Measurements from ENCODE around the gene TAF1A.
"Not testable (repeated sequence)": the region's sequence is repeated elsewhere in the genome, so short reads cannot be mapped to it uniquely, and the experiment has no call there.

Gene TAF1A

DNA sequence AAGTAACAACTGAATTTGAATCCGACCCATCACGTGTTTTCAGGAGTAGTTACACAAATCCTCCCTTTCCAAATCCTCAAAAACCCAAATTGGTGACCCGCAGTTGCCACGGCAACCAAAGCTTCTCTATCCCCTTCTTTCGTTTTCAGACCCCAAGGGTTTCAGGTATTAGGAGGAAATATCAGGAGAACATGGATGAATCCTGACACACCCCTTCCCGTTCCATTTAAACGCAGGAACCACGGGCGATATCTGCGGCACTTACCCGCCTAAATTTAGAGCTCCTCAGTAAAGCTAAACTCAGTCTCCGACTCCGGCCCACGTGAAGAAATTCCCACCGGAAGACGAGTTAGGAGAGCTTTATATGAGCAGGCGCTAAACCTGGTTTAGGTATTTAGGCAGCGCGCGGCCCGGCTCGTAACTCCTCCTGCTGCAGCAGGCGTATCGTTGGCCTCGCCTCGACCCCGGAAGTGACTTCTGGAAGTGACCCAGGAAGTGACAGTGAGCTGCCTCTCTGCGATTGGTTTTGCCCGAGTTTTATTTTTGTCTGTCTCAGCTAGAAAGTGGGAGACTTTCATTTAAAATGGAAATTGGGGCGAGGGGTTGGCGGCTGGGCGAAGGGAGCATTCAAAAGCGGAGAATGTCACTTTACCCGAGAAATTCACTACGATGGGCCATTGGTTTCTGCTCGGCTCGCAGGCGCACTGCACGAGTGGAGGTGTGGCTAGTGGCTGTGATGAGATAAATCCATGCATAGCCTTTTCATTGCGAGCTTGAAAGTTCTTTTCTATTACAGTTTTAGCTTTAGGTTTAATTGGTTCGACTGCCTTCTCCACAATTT is at the start of gene TAF1A:
TAF1A (minus strand) TSS at position 472 of the 841 bp plus-strand sequence.
- peak; percentile 67 for DNase-seq

DNA sequence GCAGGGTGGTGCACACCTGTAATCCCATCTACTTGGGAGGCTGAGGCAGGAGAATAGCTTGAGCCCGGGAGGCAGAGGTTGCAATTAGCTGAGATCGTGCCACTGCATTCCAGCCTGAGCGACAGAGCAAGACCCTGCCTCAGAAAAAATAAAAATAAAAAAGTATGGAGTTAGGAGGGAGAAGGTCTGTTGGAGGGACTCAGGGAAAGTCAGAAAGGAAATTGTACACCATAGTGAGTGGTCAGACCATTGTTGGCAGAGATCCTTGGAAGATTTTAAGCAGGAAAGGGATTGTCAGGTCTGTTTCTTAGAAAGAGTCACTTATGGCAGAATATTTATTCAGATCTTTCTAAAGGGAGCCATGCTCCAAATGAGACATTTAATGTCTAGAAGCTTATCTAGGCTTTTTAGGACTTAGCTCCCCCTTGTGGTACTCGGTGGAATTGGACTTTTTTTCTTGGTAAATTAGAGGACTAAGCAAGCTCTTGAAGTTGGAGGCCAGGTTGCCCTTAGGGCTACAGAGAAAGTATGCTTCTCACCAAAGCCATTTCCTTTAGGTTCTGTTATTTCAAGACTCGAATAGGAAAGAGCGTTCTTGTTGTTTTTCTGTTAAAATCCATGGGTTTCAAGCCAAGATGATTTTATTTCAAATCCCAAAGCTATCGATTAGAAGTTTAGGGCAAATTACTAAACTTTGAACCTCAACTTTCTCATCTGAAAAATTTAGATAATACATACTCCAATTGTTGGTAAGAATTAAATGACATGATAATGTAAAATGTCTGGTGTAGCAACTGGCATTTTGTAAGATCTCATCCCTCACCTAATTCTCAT is 44.7 kb upstream of the TAF1A start:
- peak; percentile 3 for DNase-seq

DNA sequence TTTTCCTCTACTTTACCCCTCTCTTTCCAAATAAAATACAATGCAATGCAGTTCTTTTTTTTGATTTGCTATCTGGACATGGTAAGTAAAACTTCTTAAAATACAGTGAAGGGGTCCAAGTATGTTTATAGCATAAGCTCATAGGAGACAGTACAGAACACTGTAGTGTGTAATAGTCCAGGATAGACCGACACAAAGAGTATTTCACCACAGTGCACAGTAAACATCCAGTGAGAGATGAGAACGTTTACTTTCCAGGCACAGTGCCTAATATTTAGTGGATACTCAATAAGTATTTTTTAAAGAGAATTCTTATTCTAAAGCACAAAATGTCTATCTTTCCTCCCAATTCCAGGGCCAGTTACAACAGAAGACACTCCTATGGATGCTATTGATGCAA is 43.0 kb upstream of the TAF1A start:
- DNase-seq, result no peak

DNA sequence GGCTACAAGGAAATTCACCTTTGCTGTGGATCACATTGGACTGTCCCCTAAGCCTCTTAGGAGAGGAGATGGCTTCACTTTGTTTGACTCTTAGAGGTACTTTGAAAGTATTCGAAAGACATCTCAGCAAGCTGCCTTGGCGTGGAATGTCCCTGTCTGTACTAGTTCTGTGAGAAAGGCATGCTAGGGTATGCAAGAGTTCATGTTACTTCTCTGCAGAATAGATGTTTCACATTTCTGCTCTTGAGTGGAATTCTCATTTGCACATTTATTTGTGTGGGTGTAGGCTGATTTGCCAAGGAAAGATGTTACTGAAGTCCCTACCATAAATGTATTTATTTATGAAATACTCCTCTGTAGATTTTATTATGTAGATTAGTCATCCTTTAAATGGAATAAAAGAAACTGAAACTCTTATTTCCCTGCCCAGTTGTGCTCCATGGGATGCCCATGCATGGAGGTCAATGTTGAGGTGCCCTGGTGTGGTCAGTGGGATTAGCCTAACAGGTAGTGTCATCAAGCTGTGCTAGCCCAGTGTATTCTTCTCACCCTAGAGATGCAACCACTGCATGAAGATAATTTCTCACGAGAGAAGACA is 42.0 kb upstream of the TAF1A start:
- no peak for DNase-seq

DNA sequence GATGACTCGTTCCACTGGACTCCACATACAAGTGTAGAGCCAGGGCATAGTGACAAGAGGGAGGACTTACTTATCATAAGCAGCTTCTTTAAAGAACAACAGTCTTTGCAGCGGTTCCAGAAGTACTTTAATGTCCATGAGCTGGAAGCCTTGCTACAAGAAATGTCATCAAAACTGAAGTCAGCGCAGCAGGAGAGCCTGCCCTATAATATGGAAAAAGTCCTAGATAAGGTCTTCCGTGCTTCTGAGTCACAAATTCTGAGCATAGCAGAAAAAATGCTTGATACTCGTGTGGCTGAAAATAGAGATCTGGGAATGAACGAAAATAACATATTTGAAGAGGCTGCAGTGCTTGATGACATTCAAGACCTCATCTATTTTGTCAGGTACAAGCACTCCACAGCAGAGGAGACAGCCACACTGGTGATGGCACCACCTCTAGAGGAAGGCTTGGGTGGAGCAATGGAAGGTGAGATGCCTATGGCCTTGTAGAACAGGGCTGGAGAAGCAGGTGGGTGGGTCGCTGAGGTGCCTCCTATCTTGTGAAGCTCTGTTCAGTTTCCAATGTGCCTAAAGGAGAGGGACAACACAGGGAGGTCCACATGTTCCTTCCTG is 40.3 kb upstream of the TAF1A start:
- no peak for DNase-seq

DNA sequence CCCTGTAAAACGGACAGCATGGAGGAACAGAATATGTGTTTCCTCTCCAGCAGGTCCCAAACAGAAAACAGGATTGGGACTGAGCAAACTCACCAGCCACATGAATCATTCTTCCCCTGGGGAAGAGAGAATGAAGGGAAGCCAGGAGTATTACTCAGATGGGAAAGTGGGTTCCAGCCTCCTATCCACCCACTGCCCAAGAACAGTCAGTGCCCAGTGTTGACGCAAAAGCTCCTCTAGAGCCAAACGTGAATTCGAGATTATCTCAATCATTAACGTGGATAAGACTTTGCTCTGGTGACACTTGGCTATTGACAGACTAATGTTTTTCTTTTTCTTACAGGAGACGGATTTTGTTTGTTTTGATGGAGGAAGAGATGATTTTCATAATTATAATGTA is 37.5 kb upstream of the TAF1A start:
- no peak for DNase-seq

DNA sequence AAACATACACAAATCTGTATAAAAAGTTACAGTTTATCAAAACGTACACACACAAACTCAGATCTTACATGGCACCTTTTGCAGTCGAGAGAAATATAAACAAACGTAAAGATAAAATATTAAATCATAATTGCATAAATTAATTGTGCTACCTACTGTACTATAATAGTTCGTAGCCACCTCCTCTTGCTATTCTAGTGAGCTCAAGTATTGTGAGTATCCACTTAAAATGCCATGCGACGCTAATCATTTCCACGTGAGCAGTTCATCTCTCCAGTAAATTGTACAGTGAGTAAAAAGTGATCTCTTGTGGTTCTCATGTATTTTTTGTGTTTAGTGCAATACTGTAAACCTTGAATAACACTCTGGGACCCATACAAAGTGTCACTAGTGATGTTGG is 34.5 kb upstream of the TAF1A start:
- DNase-seq, result no peak

DNA sequence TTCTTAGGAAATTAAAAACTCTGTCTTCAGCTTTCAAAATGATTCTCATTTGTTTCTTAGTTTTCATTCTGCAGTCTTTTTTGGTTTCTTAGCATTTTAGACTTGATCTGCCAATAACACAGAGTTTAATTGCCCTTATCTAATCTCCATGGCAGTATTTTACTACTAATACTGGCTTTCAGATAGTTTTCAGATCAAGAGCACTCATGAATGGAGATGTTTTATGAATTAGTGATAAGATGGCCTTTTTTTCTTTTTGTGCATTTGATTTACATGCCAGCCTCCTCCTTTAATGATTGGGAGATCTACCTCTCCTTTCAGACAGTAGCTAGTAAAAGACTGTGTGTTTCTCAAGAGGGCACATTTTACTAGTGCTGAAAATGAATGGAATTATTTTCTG is 33.7 kb upstream of the TAF1A start:
- DNase-seq, result no peak

DNA sequence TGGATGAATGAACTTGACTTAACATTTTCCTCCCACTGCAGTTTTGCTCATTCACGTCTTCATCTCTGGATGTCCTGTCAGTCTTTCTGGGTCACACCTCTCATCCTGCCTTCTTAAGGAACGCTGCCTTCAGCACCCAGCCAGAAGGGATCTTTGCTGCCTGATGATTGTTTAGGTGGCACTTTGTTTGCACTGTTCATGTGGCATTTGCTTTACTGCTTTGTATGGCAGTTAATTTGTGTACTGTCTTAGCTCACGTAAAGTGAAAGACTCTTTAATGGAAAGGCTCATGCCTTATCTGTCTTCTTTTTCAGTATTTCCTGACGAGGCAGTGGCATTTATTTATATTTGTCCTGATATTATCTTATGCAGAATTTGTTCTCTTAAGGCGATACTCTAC is 33.0 kb upstream of the TAF1A start:
- DNase-seq, result no peak

DNA sequence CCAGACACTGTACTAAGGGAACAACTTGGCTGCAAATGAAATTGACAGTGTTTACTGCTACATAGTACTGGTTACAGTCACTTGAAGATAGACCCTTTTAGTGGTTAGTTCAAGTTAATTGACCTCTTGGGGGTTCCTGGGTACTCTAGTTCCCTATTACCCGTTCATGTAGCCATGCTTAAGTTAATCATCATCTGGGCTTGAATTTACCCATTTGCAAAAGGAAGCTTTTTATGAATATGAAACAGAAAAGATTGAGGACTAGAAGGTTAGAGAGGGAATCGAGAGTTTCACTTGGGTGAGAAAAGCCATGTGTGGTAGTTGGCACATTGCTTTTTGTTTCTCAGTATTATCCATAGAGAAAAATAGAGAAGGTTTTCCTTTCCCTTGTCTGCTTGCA is 30.8 kb upstream of the TAF1A start:
- no peak for DNase-seq

DNA sequence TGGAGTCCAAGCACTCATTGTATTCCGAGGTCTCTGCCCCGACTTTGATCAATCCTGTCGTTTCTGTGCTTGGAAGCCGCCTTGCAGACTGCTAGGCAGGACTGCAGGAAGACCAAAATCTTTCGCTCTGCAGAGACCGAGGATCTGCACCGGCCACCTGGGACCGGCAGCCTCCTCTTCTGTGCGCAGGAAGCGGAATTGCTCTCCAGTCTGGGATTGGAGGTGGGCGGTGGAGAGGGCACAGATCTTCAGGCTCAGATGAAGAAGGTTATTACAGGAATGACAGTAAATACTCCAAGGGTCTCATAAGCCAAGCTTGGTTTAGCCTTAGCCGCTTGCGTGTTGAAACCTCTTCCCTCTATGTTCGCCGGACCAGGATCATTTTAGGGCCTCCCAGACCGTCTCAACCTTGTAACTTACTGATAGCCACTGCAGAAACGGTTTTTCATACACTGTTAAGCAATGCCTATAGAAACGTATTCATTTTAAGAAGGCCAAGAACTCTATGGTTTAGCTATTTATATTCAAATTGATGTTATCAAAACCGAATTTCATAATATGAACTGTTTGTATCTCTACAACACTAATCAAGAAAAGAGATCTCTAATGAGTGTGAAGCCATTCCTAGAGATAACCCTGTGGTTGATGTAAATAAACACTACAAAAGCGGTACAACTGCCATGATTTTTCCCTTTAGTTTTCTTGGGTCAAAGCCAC is 29.3 kb upstream of the TAF1A start:
- DNase-seq, result no peak

DNA sequence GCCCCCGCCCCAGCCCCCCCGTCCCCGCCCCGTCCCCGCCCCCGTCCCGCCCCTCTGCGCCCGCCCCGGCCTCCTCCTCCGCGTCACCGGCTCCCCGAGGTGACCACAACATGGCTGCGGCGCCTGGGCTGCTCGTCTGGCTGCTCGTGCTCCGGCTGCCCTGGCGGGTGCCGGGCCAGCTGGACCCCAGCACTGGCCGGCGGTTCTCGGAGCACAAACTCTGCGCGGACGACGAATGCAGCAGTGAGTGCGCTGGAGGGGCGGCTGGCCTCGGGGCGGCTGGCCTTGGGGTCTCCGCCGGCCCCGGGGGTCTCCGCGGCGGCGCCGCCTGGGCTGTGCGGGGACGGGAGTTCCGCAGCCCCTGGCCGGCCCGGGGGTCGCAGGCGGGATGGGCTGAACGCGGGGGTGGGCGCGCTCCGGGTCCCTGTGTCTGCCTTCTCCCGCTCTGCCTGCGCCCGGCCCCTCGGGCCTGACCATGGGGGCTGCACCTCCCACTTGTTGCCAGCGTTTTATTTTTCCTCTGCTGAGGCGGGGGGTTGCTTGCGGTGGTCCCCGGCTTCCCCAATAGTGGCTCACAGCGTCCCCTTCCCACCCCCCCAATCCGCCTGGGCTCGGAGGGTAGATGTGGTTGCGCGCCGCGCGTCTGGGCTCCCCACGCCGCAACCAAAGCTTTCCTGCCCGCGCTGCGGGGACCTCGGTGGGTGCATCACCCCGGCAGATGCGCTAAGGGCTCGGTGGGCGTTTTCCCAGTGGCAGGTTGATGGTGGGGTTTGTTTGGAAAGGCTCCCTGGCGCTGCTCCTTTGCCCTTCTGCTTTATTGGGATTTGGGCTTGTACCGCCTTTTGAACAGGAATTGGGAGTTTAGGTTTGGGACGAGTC is 28.5 kb upstream of the TAF1A start, which contains the start of gene MIA3:
MIA3 (plus strand) TSS at position 97 of the 879 bp plus-strand sequence; CDS start at position 111, 14 bp downstream.
- no peak for DNase-seq

DNA sequence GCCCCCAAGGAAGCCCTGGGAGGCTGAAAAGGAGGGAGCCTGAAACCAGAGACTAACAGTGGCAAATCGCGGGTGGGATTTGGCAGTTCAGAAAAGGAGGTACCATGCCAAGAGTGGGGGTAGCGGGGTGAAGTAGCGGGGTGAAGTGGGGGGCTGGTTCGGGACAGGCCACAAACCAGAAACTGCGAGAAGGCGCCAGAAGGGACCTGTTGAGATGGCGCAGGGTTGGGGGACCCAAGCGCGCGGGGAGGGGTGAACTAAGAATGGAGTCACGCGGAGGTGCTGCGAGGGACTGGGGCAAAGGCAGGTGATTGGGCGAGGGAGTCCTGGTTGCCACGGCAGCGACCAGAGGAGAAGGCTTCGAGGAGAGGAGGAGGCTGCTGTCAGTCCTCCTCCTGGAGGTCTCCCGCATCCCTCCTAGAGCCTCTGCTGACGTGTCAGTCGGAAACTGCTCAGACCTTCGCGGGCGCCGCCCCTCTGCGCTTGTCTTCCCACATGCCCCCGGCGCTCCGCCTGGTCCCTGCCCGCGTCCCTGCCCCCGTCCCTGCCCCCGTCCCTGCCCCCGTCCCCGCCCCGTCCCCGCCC is 27.7 kb upstream of the TAF1A start:
- DNase-seq, result peak; percentile 58

DNA sequence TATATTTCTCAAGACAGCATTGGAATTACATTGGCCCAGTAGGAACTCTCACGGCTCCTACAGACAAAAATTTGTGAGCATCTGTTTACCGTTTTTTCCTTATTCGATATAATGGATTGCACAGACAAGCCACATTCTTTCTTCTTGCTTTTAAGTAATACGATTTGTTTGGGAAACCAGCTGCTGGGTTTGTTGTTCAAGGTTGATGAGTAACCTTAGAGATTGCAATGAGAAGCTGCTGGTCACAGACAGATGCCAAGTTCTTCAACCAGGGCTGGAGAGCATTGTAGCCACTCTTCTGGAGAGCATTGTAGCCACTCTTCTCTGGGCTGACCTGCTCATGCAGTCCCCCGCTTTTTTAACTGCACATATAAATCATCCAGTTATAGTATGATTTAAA is 26.8 kb upstream of the TAF1A start:
- no peak for DNase-seq

DNA sequence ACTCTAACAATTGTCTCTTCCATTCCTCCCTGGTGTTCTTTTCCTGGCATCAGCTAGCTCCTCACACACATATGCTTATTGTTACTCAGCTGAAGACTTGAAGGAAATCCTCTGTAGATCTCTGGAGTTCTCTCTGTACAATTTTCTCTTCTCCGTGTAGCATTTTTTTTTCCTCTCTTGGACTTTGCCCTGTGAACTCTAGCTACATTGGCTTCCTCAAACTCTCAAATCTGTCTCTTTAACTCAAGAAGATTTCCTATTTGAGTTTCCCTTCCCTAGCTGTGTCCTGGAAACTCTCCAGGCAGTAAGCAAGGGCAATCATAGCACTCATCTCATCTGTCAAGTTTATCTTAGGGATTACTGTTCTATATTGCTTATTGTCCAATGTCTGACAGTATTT is 23.9 kb upstream of the TAF1A start:
- no peak for DNase-seq

DNA sequence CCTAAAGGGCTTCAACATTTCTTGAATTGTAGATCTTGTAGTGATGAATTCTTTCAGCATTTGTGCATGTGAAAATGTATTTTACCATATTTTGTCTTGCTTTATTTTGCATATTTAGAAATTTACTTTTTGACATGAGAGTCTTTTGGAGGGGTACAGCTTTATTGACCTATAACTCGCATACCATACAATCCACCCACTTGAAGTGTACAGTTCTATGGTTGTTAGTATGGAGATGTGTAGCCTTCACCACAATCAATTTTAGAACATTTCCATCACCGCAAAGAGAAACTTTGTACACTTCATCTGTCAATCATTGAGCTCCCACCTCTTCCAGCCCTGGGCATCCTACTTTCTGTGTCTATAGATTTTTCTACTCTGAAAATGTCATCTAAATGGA is 21.0 kb upstream of the TAF1A start:
- no peak for DNase-seq

DNA sequence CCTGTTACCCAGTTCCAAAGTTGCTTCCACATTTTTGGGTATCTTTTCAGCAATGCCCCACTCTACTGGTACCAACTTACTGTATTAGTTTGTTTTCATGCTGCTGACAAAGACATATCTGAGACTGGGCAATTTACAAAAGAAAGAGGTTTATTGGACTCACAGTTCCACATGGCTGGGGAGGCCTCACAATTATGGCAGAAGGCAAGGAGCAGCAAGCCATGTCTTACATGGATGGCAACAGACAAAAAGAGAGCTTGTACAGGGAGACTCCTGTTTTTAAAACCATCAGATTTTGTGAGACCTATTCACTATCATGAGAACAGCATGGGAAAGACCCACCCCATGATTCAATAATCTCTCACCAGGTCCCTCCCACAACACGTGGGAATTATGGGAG is 19.4 kb upstream of the TAF1A start:
- not testable (repeated sequence) for DNase-seq

DNA sequence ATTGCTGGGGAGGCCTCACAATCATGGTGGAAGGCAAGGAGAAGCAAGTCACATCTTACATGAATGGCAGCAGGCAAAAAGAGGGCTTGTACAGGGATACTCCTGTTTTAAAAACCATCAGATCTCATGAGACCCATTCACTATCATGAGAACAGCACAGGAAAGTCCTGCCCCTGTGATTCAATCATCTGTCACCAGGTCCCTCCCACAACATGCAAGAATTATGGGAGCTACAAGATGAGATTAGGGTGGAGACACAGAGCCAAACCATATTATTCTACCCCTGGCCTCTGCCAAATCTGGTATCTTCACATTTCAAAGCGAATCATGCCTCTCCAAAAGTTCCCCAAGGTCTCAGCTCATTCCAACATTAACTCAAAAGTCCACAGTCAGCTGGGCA is 17.0 kb upstream of the TAF1A start:
- DNase-seq, result no peak

DNA sequence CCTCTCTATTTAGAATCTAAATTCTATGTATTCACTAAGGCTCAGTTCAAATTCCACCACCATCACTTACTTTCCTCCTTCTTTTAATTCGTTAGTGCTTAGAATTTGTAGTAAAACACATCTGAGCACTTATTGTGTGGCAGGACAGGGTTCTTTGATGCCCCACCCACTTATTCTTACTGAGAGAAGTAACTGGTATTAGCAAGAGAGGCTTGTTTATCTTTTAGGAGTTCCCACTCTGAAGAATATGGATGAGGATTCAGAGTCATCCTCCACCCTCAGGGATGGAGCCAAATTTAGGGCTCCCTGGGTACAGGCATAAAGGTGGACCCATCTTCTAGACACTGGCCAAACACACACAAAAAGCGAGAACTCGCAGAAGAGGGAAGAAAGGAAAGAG is 11.5 kb upstream of the TAF1A start:
- no peak for DNase-seq

DNA sequence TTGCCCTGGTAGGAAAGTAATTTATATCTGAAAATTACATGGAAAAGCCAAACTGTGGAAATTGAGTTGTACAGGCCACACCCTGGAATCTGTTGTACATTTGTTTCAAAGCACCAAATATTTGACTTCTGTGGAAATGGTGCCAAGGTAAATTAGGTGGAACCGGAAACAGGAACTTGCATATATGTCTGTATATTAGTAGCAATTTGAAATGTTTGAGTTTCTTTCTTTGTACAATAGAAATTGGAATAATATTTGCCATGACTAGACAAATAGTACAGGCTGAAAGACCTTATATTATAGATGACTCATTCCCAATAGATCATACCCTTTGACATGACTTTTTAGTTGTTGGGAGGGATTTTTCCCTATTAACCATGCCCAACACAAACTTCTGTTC is 10.5 kb upstream of the TAF1A start:
- DNase-seq, result no peak

DNA sequence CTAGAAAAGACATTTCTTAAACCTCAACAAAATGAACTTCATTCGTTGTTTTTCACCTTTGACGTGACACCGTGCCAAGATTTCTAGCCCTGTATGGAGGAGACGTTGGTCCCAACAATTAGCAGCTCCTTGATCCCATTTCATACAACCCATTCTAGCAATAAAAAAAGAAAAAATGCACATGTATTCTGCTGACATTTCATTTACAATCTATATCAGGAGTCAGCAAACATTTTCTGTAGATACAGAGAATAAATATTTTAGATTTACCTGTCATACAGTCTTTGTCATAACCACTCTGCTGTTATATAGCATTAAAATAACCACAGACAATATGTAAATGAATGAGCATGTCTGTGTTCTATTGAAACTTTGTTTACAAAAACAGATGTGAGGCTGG is 7.0 kb upstream of the TAF1A start:
- no peak for DNase-seq

Measured in NCI-H524 treated with DMSO at 0.1 percent for 48 hours (cell line).